Measurements from ENCODE around the gene ALAS1.

- TF ChIP-seq POLR2A (IDR thresholded peaks at IDR 0.05; ENCODE audit: low read depth, low read length), result no peak
- no peak for TF ChIP-seq TAF1 (IDR thresholded peaks at IDR 0.05; ENCODE audit: borderline replicate concordance, low read depth, low read length)
Observed at GRCh38 chr3:52257911-52258310, 60.0 kb downstream of the ALAS1 start.
